ENCODE data around the gene TSPAN11.

DNA sequence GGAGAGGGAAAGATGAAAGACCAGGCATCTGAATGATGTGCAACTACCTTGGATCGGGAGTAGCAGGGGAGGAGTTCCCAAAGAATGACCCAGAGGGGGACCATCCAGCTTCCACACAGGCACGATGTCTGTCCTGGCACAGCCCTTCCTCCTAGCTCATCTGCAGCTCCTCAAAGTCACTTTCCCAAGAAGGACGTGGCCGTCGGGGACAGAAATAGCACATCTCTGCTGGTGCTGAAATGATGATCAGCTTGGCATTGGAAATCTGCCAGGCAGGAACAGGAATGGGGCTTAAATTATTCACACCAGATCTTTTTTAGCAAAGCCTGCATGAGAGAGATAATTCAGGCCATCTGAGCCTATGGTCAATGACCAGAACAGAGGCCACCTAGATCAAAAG lies 41.7 kb downstream of the TSPAN11 start:
- TF ChIP-seq, protein P1, sequence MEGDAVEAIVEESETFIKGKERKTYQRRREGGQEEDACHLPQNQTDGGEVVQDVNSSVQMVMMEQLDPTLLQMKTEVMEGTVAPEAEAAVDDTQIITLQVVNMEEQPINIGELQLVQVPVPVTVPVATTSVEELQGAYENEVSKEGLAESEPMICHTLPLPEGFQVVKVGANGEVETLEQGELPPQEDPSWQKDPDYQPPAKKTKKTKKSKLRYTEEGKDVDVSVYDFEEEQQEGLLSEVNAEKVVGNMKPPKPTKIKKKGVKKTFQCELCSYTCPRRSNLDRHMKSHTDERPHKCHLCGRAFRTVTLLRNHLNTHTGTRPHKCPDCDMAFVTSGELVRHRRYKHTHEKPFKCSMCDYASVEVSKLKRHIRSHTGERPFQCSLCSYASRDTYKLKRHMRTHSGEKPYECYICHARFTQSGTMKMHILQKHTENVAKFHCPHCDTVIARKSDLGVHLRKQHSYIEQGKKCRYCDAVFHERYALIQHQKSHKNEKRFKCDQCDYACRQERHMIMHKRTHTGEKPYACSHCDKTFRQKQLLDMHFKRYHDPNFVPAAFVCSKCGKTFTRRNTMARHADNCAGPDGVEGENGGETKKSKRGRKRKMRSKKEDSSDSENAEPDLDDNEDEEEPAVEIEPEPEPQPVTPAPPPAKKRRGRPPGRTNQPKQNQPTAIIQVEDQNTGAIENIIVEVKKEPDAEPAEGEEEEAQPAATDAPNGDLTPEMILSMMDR (IDR thresholded peaks at IDR 0.05; ENCODE audit: insufficient read depth, low read depth, low read length), result no peak
- TF ChIP-seq EZH2 (IDR thresholded peaks at IDR 0.05; ENCODE audit: insufficient read depth, low read length), result no peak

Measured in astrocyte (in vitro differentiated cells and primary cell).